ENCODE measurements around the gene SYNE3. TPM values are rescaled to one million over a fixed set of nuclear protein-coding genes. Genes with fewer than 3 reads are reported as not detected.
A peak's percentile ranks its signal among the peaks of the same experiment; 100 is the strongest.

Gene SYNE3
- total and polyA plus RNA-seq, 9 of the 15 experiments (the other 6 are each of a cell fraction or from before 2014, with no cell fraction given) = 0.04 to 3.1 (median 0.55) TPM

DNA sequence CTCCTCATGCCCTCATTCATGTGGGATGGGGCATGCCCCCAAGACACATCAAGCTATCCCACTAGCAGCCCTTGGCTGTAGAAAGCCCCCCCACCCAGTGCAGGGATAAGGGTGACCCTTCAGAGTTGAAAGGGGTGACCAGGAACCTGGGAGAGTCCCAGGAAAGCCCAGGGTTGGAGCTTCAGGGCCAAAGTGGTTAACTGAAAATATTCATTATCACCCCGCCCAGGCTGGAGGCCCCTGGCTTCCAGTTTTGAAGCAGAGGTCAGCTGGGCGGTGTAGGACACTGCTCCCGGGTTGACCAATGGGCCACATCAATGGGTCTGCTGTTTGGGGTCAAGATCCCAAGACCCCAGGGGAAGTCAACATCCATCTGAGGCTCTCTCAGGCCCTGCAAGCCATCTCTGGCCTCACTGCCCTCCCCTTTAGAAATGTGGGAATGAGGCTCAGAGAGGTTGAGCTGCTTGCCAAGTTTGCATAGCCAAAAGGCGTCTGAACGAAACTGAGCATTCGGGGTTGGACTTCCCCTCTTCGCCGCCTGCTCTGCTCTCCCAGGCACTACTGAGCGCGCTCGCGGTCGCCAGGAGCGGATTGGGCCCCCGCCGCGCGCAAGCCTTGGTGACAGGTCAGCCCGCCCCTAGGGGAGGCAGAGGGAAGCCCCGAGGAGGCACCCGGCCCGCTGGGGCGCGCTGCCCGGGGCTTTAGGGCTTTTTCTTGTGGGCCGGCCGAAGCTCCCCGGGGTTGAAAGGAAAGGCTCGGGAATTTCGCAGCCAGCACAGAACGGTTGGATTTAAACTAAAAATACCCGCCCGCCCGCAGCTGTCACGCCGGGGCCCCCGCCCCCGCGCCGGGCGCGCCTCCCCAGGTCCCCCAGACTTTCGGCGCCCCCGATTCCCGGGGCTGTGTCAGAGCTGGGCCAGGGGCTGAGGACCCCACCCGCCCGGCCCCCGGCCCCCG, 576 bp downstream of the SYNE3 start (continued):
- TF ChIP-seq GABPB2 (CRISPR knock-in tag; conservative IDR thresholded peaks at IDR 0.05) (no peak), RBM25 (IDR thresholded peaks at IDR 0.05; ENCODE audit: low read depth, low read length, severe bottlenecking) (no peak), ZNF75A (CRISPR knock-in tag; IDR thresholded peaks at IDR 0.05) (no peak), ZNF24 (IDR thresholded peaks at IDR 0.05) (no peak), MLLT1 (IDR thresholded peaks at IDR 0.05) (peak in 1 of 2 experiments; percentile 40; a peak in 1 of 4 replicates), GTF2E2 (tag; IDR thresholded peaks at IDR 0.05) (0 out of 2 replicates have a peak, but pooled peaks have one; percentile 22), SPI1 (IDR thresholded peaks at IDR 0.05; ENCODE audit: borderline replicate concordance, low read depth, low read length) (peak; percentile 66; the same call in 1 of the 2 replicates), PYGO2 (tag; IDR thresholded peaks at IDR 0.05) (no peak), LEF1 (IDR thresholded peaks at IDR 0.05) (no peak), SNIP1 (IDR thresholded peaks at IDR 0.05; ENCODE audit: low read depth) (no peak), GATA2 (CRISPR knock-in tag; IDR thresholded peaks at IDR 0.05) (no peak), KDM4B (IDR thresholded peaks at IDR 0.05; ENCODE audit: borderline replicate concordance in 2 of 2, low read depth in 1 of 2) (no peak), ARID2 (IDR thresholded peaks at IDR 0.05) (no peak), ZNF316 (IDR thresholded peaks at IDR 0.05) (no peak), MYC (IDR thresholded peaks at IDR 0.05; ENCODE audit: low read depth, low read length) (0 out of 2 replicates have a peak, but pooled peaks have one; percentile 20), MYC (CRISPR knock-in tag; IDR thresholded peaks at IDR 0.05; ENCODE audit: borderline replicate concordance, low read depth) (no peak), SRSF7 (optimal IDR thresholded peaks at IDR 0.05; ENCODE audit: low read depth, low read length) (no peak), YY1 (IDR thresholded peaks at IDR 0.05; ENCODE audit: borderline replicate concordance in 1 of 3, control insufficient read depth in 1 of 3, extremely low read depth in 1 of 3, insufficient read depth in 3 of 3, insufficient read length in 1 of 3, insufficient replicate concordance in 2 of 3, low read depth in 1 of 3, low read length in 2 of 3) (peak in 1 of 3 experiments; percentile 17), PCBP1 (IDR thresholded peaks at IDR 0.05; ENCODE audit: low read depth, low read length, poor library complexity, severe bottlenecking) (no peak), TCF3 (CRISPR knock-in tag; IDR thresholded peaks at IDR 0.05) (no peak), THAP12 (CRISPR knock-in tag; IDR thresholded peaks at IDR 0.05) (no peak), FOXK2 (conservative IDR thresholded peaks at IDR 0.05 in 1 of 2, IDR thresholded peaks at IDR 0.05 in 1 of 2; ENCODE audit: low read depth in 2 of 2) (no peak)
- TF ChIP-seq, protein P1, sequence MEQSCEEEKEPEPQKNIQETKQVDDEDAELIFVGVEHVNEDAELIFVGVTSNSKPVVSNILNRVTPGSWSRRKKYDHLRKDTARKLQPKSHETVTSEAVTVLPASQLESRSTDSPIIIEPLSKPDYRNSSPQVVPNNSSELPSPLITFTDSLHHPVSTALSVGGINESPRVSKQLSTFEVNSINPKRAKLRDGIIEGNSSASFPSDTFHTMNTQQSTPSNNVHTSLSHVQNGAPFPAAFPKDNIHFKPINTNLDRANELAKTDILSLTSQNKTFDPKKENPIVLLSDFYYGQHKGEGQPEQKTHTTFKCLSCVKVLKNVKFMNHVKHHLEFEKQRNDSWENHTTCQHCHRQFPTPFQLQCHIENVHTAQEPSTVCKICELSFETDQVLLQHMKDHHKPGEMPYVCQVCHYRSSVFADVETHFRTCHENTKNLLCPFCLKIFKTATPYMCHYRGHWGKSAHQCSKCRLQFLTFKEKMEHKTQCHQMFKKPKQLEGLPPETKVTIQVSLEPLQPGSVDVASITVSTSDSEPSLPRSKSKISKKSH (CRISPR knock-in tag; IDR thresholded peaks at IDR 0.05) = no peak
